GM12875 (cell line): ENCODE measurements around the gene FOLR2.
A peak's percentile ranks its signal among the peaks of the same experiment; 100 is the strongest.

Experiments used
- H3K4me3 ChIP-seq: one replicate; pipeline ENCODE4 v1.5.1; 2011; ENCODE audit warnings: low read depth, low read length, control low read depth
- CTCF ChIP-seq: IDR thresholded peaks from 2 replicates; pipeline ENCODE4 v1.5.1; 2011; ENCODE audit warnings: low read depth, mild to moderate bottlenecking, control low read depth, inconsistent platforms, low read length, moderate library complexity, borderline replicate concordance; ENCODE audit not compliant: insufficient read depth

FOLR2 gene

GRCh38 chr11:72217841-72218240, 1.2 kb downstream of the FOLR2 start:
- TF ChIP-seq CTCF: no peak
- H3K4me3 ChIP-seq: no peak overlapping the region

DNA sequence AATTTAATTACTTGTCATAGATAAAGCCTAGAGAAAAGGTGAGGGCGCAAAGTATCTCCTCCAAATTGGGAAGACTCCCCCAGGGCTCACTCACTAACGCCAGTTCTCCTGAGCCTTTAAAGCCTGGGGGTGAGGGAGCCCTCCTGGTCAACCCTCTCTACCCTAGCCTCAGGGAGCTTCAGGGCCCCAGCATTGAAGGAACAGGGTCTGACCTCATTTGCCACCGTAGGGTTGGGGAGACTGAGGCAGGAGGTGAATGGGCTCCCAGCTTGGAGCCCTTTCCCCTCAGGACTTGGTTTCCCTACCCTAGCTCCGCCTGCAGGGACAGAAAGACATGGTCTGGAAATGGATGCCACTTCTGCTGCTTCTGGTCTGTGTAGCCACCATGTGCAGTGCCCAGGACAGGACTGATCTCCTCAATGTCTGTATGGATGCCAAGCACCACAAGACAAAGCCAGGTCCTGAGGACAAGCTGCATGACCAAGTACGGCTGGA, 1.7 kb downstream of the FOLR2 start:
- no peak for TF ChIP-seq CTCF
- no peak overlapping the region for H3K4me3 ChIP-seq

- no peak for TF ChIP-seq CTCF
- no peak overlapping the region for H3K4me3 ChIP-seq
Observed at GRCh38 chr11:72220696-72221363, 4.2 kb downstream of the FOLR2 start.

- no peak for TF ChIP-seq CTCF
- peak overlapping the region; percentile 7 for H3K4me3 ChIP-seq
Observed at GRCh38 chr11:72221386-72222075, 4.9 kb downstream of the FOLR2 start.

- H3K4me3 ChIP-seq: peak overlapping the region; percentile 57
- TF ChIP-seq CTCF: no peak
Observed at GRCh38 chr11:72222106-72222891, 5.7 kb downstream of the FOLR2 start.

GRCh38 chr11:72222907-72223614, 6.5 kb downstream of the FOLR2 start:
- no peak for TF ChIP-seq CTCF
- peak overlapping the region; percentile 57 for H3K4me3 ChIP-seq
